ENCODE results near the gene PPARA. TPM values are rescaled to one million over a fixed set of nuclear protein-coding genes. Genes with fewer than 3 reads are reported as not detected.
"Not testable (repeated sequence)": the region's sequence is repeated elsewhere in the genome, so short reads cannot be mapped to it uniquely, and the experiment has no call there.

PPARA gene
- total RNA-seq, 1 donor from 2014 or later = 51.3 TPM

GRCh38 chr22:46169628-46170027 is 19.3 kb downstream of the PPARA start:
- DNase-seq (ENCODE audit: low spot score) = no peak

GRCh38 chr22:46171940-46172339 is 21.6 kb downstream of the PPARA start:
- DNase-seq (ENCODE audit: low spot score) = no peak

DNA sequence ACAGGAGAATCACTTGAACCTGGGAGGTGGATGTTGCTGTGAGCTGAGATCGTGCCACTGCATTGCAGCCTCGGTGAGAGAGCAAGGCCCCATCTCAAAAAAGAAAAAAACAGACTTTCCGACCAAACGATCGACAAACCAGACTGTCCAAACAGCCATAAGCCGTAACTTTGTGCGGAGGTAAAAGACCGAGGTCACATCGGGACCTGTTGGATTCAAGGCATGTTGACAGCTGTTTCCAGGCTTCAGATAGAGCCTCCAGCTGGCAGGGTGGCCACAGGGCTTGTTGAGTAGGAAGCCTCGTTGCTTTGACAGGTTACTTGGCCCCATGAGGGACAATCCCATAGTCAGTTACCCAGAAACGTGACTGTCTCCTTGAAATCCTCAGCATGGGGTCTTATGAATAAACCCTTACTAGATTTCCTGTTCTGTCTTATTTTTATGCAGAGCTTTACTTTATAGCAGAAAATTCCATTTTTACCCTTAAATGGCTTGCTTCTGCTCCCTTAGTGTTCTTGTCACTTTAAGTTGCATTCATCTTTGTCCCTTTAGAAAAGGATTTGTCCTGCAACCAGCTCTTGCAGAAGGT is 22.3 kb downstream of the PPARA start:
- DNase-seq (ENCODE audit: low spot score) = no peak

DNA sequence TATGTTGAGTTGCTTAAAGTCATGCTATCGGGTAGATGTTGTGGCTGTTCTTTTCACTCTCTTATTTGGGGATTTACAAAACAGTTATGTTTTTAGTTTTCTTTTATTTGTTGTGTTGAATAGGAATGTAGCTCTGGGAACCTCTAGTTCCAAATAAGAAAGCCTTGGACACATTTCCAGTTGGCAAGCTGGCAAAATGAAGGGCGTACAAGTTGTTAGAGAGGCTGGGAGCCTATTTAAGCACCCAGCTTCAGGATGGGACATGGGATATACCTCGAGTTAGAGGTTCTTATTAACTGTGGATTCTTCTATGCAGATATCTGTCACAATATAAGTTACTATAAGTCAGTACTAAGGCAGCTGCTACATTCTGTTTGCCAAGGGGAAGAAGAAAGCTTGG is 22.8 kb downstream of the PPARA start:
- no peak for DNase-seq (ENCODE audit: low spot score)

GRCh38 chr22:46175631-46176030 is 25.3 kb downstream of the PPARA start:
- DNase-seq (ENCODE audit: low spot score) = no peak

DNA sequence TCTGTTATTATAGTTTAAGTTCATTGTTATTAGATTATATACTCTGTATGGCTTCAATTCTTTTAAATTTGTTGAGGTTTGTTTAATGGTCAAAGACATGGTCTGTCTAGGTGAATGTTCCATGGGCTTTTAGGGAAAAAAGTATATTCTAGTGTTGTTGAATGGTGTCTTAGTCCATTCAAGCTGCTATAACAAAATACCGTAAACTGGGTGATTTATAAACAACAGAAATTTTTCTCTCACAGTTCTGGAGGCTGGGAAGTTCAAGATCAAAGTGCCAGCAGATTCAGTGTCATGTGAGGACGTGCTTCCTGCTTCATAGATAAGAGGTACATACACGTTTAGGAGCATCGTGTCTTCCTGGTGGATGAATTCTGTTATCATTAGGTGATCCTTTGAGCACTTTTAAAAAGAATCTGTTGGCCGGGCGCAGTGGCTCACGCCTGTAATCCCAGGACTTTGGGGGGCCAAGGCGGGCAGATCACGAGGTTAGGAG is 26.2 kb downstream of the PPARA start:
- no peak for DNase-seq (ENCODE audit: low spot score)

DNA sequence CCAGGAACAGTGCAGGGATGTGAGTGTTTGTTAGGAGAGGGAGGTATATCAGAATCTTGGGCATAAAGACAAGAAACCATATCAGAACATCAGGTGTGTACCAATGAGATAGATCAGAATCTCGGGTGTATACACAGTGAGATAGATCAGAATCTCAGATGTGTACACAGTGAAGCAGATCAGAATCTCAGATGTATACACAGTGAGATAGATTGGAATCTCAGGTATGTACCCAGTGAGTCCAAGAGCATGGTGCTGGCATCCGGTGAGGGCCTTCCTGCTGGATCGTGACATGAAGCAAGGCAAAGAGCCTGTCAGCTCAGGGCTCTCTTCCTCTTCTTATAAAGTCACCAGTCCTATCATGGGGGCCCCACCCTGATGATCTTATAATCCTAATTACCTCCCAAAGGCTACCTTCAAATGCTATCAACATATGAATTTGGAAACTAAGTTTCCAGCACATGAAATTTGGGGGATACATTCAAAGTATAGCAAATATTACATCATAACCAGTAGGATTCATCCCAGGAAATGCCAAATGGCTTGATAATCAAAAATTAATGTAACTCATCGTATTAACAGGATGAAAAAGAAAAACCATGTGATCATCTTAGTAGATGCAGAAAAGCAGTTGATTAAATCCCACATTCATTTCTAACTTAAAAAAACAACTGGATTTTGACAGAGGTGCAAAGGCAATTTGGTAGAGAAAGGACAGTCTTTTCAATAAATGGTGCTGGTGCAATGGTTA is 28.6 kb downstream of the PPARA start:
- no peak for DNase-seq (ENCODE audit: low spot score)

- no peak for DNase-seq (ENCODE audit: low spot score)
Measured at GRCh38 chr22:46179748-46180147, 29.4 kb downstream of the PPARA start.

DNA sequence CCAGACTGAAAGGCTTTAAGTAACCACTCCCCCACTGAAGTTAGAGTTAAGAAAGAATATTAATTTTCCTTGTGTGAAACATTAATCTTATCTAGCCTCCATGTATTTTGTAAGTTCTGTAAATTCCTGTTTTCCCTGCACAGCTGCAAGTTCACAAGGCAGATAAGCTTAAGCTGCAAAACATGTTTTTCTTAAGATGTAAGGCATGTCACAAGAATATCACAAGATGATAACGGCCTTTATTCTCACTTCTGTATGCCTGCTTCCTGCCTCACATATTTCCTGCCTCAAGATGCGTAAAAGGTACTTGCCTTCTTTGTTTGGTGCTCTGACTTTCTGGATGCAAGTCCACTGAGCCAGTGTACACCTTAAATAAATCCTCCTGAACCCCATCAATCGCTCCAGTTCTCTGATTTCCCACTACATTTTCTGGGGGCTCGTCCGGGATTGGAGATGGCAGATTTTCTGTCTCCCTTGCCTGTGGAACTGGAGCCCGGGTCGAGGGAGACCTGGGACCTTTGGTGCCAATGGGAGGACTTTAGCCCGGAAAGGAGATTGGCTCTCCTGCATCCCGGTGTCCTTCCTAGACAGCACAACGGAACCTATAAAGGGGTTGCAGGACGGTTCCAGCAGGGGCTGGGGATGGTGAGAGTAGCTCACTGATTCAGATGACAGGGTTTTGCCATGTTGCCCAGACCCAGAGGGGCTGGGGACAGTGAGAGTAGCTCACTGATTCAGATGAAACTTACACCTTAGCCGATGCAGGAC is 30.2 kb downstream of the PPARA start:
- no peak for DNase-seq (ENCODE audit: low spot score)

DNA sequence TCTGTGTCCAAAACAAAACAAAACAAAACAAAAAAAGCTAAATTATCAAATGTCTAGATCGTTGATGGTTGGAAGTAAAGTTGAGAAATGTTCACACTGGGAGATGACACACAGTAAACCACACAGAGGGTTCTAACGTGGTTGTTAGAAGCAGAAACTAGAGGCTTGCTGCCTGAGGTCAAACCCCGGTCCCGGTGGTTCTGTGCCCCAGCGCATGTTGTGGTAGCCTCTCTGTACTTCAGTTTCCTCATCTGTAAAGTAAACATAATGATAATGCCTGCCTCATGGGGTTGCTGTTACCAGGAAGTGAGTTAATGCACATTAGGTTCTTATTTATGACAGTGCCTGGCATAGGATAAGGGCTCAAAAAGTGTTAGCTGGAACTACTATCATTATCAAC is 33.4 kb downstream of the PPARA start:
- DNase-seq (ENCODE audit: low spot score) = no peak

DNA sequence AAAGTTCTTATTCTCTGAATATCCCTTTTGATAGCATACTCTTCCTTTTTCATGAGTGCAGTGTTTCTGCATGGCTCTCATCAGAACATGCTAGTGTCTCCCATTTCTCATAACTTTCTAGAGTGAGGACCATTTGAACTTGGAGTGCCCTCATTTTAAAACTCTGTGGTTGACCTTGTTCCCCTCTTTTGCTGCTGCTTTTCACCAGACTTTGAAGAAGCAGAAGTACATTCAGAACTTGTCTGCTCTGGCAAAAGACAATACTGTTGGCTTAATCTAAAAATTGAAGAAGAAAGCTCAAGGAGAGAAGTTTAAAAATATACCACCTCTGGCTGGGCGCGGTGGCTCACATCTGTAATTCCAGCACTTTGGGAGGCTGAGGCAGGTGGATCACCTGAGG is 35.0 kb downstream of the PPARA start:
- DNase-seq (ENCODE audit: low spot score) = no peak

DNA sequence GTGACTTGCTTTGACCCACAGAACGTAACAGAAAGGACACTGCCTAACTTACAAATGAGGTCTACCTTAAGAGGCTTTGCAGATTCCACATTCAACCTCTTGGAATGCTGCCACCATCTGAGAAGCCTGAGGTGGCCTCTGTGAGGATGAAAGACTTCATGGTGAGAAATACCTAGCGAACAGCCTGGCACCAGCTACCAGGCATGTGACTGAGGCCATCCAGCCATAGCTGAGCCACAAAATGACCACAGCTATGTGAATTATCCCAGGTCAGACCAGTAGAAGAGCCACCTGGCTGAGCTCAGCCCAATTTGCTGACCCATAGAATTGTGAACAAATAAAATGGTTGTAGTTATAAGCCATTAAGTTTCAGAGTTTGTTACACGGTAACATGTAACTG is 37.5 kb downstream of the PPARA start:
- no peak for DNase-seq (ENCODE audit: low spot score)

DNA sequence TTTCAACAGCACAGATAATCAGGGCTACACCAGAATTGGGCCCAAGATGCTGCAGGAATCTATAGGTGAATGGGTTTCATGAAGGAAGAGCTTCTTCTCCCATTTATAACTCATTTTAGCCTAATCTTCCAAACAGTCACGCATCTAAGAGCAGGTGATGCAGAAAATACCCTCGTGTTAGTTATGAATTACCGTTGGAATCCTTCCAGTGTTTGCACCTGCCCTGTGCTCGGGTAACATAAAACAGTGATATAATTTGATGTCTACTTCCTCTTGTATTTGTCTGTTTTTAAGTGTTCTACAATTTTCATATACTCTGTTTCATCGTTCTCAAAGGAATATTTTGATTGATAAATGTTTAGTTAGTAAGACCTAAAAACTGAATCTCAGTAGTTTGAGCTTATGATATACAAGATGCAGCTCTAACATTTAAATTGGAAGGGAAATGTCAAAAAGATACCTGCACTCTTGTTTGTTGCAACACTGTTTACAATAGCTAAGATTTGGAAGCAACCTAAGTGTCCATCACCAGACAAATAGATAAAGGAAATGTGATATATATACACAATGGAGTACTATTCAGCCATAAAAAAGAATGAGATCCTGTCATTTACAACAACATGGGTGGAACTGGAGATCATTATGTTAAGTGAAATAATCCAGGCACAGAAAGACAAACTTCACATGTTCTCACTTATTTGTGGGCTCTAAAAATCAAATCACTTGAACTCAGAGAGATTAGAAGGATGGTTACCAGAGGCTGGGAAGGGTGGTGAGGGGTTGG is 42.1 kb downstream of the PPARA start:
- no peak for DNase-seq (ENCODE audit: low spot score)

GRCh38 chr22:46193898-46194310 is 43.6 kb downstream of the PPARA start:
- DNase-seq (ENCODE audit: low spot score) = no peak

GRCh38 chr22:46195487-46196165 is 45.3 kb downstream of the PPARA start:
- peak; percentile 71 for DNase-seq (ENCODE audit: low spot score)

DNA sequence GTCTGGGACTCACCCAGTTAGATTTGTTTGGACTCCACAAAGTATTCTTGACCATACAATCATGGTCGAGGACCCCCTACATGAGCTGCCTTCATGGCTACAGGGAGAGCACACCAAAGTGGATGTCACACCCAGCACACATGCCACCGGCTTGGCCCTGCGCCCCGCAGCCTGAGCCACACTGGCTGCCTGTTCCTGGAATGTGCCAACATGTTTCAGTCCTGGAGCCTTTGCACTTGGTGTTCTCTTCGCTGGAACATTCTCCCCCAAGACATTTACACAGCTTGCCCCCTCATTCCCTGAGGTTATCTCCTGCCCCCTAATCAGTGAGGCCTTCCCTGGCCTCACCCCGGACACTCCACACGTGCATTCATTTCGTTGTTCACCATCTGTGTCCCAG is 46.0 kb downstream of the PPARA start:
- DNase-seq (ENCODE audit: low spot score) = peak; percentile 48

DNA sequence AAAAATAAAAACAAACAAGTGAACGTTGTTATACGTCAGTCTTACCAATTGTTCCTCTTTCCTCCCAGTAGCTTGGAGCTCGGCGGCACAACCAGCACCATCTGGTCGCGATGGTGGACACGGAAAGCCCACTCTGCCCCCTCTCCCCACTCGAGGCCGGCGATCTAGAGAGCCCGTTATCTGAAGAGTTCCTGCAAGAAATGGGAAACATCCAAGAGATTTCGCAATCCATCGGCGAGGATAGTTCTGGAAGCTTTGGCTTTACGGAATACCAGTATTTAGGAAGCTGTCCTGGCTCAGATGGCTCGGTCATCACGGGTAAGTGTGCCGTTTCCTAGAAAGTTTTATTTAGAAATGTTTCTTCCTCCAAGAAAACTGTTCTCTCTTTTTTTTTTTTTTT is 47.9 kb downstream of the PPARA start:
- DNase-seq (ENCODE audit: low spot score) = no peak

GRCh38 chr22:46198806-46199205 is 48.5 kb downstream of the PPARA start:
- DNase-seq (ENCODE audit: low spot score) = not testable (repeated sequence)

GRCh38 chr22:46201059-46201757 is 50.9 kb downstream of the PPARA start:
- peak; percentile 52 for DNase-seq (ENCODE audit: low spot score)

DNA sequence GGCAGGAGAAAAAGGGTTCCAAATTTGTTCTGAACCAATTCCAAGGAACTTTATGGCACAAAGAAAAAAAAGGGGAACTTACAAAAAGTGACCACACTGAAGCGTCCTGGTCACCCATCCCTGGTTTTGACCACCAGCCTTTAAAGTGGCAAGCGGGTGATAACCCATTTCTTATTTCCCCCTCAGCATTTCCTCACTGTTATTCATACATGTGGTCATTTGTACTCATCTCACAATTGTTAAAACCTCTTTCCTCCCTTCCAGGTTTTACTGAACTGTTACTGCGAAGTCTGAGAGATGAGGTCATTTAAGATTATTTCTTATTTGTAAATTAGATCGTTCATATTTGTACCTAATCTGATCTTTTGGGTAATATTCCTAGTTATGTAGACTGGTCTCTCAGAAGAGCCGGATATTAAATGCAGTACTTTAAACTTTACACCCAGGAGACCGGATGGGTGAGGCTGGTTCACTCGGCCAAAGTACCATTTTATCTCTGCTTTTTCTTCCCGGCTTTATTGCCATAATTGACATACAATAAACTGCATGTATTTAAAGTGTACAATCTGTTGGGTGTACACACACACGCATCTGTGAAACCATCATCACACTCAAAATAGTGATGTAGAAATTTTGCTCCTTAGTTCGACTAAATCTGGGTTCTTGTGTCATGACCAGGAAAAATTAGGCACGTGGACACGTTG is 52.7 kb downstream of the PPARA start:
- no peak for DNase-seq (ENCODE audit: low spot score)

Measured in mucosa of gallbladder (tissue), 1 donor.